ENCODE data around the gene ITPR2. TPM values are rescaled to one million over a fixed set of nuclear protein-coding genes. Genes with fewer than 3 reads are reported as not detected.

ITPR2 gene
- total and polyA plus RNA-seq, 2 of the 13 experiments (the other 11 are each of a cell fraction or from before 2014, with no cell fraction given): 31.9 to 81.9 TPM

DNA sequence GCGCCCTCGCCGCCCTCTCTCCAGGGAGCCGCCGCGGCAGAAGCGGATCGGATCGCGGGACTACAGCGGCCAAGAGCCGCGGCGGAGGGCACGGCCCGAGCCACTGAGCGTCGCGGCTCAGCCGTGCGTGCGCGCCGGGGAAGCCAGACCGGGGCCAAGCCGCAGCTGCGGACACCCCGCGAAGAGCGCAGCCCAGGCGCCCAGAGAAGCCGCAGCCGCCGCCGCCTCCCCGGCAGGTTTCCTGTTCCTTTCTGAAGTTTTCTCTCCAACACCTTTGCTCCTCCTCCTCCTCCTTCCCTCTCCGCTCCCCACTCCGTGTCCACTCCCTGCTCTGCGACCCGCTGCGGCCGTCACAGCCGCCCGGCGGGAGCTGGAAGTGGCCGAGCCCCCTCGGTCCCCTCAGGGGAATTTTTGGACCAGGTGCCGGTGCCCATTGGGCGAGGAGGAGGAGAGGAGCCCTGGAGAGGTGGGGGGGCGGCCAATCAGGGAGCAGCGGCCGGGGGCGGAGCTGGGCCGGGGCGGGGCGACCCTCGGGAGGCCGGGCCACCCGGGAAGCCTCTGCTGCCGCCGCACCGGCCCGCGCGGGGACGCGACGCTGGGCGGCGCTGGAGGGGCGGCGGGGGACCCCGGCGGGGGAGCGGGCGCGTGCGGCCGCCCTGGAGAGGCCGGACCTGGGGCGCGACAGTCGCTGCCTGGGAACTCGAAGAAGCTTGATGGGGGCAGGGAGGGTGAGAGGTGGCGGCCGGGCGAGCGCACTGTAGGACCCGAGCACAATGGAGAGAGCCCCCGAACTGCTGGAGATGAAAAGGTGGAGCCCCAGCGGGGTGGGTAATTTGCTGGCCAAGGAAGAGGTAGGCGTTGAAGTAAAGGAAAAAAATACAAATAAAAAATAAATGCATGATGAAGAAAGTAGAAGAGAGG lies at the start of gene ITPR2 (continued):
- TF ChIP-seq, protein P1, sequence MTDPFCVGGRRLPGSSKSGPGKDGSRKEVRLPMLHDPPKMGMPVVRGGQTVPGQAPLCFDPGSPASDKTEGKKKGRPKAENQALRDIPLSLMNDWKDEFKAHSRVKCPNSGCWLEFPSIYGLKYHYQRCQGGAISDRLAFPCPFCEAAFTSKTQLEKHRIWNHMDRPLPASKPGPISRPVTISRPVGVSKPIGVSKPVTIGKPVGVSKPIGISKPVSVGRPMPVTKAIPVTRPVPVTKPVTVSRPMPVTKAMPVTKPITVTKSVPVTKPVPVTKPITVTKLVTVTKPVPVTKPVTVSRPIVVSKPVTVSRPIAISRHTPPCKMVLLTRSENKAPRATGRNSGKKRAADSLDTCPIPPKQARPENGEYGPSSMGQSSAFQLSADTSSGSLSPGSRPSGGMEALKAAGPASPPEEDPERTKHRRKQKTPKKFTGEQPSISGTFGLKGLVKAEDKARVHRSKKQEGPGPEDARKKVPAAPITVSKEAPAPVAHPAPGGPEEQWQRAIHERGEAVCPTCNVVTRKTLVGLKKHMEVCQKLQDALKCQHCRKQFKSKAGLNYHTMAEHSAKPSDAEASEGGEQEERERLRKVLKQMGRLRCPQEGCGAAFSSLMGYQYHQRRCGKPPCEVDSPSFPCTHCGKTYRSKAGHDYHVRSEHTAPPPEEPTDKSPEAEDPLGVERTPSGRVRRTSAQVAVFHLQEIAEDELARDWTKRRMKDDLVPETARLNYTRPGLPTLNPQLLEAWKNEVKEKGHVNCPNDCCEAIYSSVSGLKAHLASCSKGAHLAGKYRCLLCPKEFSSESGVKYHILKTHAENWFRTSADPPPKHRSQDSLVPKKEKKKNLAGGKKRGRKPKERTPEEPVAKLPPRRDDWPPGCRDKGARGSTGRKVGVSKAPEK (CRISPR knock-in tag; IDR thresholded peaks at IDR 0.05; ENCODE audit: borderline replicate concordance): no peak; the same call in 1 of the 2 replicates
- TF ChIP-seq KDM5A (IDR thresholded peaks at IDR 0.05; ENCODE audit: borderline replicate concordance, low read length) (peak; percentile 44; the same call in 1 of the 2 replicates), TFDP2 (CRISPR knock-in tag; IDR thresholded peaks at IDR 0.05) (peak; percentile 60; the same call in 1 of the 2 replicates), TCF7 (IDR thresholded peaks at IDR 0.05; ENCODE audit: low read depth) (no peak), NPAS2 (CRISPR knock-in tag; IDR thresholded peaks at IDR 0.05; ENCODE audit: borderline replicate concordance) (no peak), FOSL1 (CRISPR knock-in tag; IDR thresholded peaks at IDR 0.05; ENCODE audit: borderline replicate concordance) (no peak), SRSF4 (IDR thresholded peaks at IDR 0.05; ENCODE audit: low read depth, low read length, poor library complexity, severe bottlenecking) (no peak), FOXO4 (CRISPR knock-in tag; conservative IDR thresholded peaks at IDR 0.05) (no peak), ETV6 (CRISPR knock-in tag; conservative IDR thresholded peaks at IDR 0.05) (no peak), MAZ (IDR thresholded peaks at IDR 0.05; ENCODE audit: borderline replicate concordance, low read depth, low read length) (peak; percentile 56; the same call in 1 of the 2 replicates), MAZ (CRISPR knock-in tag; IDR thresholded peaks at IDR 0.05; ENCODE audit: low read depth) (peak; percentile 71), EED (CRISPR knock-in tag; IDR thresholded peaks at IDR 0.05) (no peak), GTF3A (CRISPR knock-in tag; conservative IDR thresholded peaks at IDR 0.05) (no peak), RBAK (CRISPR knock-in tag; IDR thresholded peaks at IDR 0.05) (no peak), ZNF484 (CRISPR knock-in tag; IDR thresholded peaks at IDR 0.05; ENCODE audit: borderline replicate concordance, low read depth) (no peak), ZFP36 (IDR thresholded peaks at IDR 0.05; ENCODE audit: borderline replicate concordance, low read depth, low read length, partially characterized antibody) (no peak)
- TF ChIP-seq, protein P2, sequence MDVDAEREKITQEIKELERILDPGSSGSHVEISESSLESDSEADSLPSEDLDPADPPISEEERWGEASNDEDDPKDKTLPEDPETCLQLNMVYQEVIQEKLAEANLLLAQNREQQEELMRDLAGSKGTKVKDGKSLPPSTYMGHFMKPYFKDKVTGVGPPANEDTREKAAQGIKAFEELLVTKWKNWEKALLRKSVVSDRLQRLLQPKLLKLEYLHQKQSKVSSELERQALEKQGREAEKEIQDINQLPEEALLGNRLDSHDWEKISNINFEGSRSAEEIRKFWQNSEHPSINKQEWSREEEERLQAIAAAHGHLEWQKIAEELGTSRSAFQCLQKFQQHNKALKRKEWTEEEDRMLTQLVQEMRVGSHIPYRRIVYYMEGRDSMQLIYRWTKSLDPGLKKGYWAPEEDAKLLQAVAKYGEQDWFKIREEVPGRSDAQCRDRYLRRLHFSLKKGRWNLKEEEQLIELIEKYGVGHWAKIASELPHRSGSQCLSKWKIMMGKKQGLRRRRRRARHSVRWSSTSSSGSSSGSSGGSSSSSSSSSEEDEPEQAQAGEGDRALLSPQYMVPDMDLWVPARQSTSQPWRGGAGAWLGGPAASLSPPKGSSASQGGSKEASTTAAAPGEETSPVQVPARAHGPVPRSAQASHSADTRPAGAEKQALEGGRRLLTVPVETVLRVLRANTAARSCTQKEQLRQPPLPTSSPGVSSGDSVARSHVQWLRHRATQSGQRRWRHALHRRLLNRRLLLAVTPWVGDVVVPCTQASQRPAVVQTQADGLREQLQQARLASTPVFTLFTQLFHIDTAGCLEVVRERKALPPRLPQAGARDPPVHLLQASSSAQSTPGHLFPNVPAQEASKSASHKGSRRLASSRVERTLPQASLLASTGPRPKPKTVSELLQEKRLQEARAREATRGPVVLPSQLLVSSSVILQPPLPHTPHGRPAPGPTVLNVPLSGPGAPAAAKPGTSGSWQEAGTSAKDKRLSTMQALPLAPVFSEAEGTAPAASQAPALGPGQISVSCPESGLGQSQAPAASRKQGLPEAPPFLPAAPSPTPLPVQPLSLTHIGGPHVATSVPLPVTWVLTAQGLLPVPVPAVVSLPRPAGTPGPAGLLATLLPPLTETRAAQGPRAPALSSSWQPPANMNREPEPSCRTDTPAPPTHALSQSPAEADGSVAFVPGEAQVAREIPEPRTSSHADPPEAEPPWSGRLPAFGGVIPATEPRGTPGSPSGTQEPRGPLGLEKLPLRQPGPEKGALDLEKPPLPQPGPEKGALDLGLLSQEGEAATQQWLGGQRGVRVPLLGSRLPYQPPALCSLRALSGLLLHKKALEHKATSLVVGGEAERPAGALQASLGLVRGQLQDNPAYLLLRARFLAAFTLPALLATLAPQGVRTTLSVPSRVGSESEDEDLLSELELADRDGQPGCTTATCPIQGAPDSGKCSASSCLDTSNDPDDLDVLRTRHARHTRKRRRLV (CRISPR knock-in tag; IDR thresholded peaks at IDR 0.05): no peak
